B cell (primary cell): ENCODE data around the gene PHLDA3. TPM values are rescaled to one million over a fixed set of nuclear protein-coding genes. Genes with fewer than 3 reads are reported as not detected.

Experiments used
- ATAC-seq: fragments of 200-7000 bp; cut with Tn5 transposase; one replicate; pipeline ENCODE4 v1.10.0; 2021; ENCODE audit warnings: low read depth, mild to moderate bottlenecking, moderate number of reproducible peaks, moderate library complexity
- CTCF ChIA-PET: fragments of 350-600 bp; sonication (Branson Sonifier 250); formaldehyde crosslinking; loops from one replicate; lab custom pipeline; 2021; ENCODE audit warnings: antibody characterized with exemption, inconsistent platforms; lab: Charles Lee
- POLR2A ChIA-PET: fragments of 350-600 bp; sonication (Branson Sonifier 250); formaldehyde crosslinking; loops from one replicate; lab custom pipeline; 2021; ENCODE audit warnings: antibody characterized with exemption; lab: Charles Lee
- DNase-seq: peaks from one replicate; pipeline ENCODE4 v3.0.0; 2013
- H2AFZ ChIP-seq: 2 replicates; pipeline ENCODE4 v1.6.1; 2012; ENCODE audit warnings: mild to moderate bottlenecking, low read depth, low read length; ENCODE audit not compliant: insufficient read depth, poor library complexity, severe bottlenecking
- H3K27ac ChIP-seq, 2 donors: 1 replicate in 1 of 2; 2 replicates in 1 of 2; pipeline ENCODE4 v1.5.1; 2012 to 2013; ENCODE audit warnings: low read length in 2 of 2, mild to moderate bottlenecking in 2 of 2, moderate library complexity in 1 of 2
- H3K27me3 ChIP-seq, 4 experiments: fragments of 200-600 bp in 1 of 4; sonication (generic) in 1 of 4; replicated peaks in 1 of 4; 1 replicate in 2 of 4; 2 replicates in 2 of 4; pipeline versions ENCODE4 v1.6.1 to v1.7.0; 2013 to 2016; ENCODE audit warnings: low read length in 3 of 4, mild to moderate bottlenecking in 2 of 4, mixed read lengths in 1 of 4, moderate library complexity in 1 of 4; ENCODE audit not compliant: insufficient read depth in 4 of 4, control insufficient read depth in 3 of 4; ENCODE audit errors: control extremely low read depth in 1 of 4
- H3K36me3 ChIP-seq, 2 experiments: replicated peaks in 1 of 2; 1 replicate in 1 of 2; 2 replicates in 1 of 2; pipeline versions ENCODE4 v1.6.1 to v1.7.1; 2013; ENCODE audit warnings: low read length in 1 of 2; ENCODE audit not compliant: insufficient read depth in 2 of 2, control insufficient read depth in 1 of 2; ENCODE audit errors: control extremely low read depth in 1 of 2, extremely low read depth in 1 of 2
- H3K4me1 ChIP-seq, 2 donors: fragments of 200-600 bp in 1 of 2; sonication (generic) in 1 of 2; 1 replicate in 1 of 2; 2 replicates in 1 of 2; pipeline versions ENCODE4 v1.5.1 to v1.6.1; 2013 to 2017; ENCODE audit warnings: low read length in 2 of 2; ENCODE audit not compliant: control insufficient read depth in 2 of 2, insufficient read depth in 2 of 2
- H3K4me2 ChIP-seq: replicated peaks from 2 replicates; pipeline ENCODE3; 2012; ENCODE audit warnings: mild to moderate bottlenecking, low read depth, low read length; ENCODE audit not compliant: poor library complexity, severe bottlenecking
- H3K4me3 ChIP-seq, 5 experiments: fragments of 200-600 bp in 1 of 5; sonication (generic) in 1 of 5; 1 replicate in 3 of 5; 2 replicates in 2 of 5; pipeline versions ENCODE4 v1.5.1 to v1.7.0; 2011 to 2016; ENCODE audit warnings: low read length in 4 of 5, mild to moderate bottlenecking in 4 of 5, low read depth in 2 of 5, control low read depth in 1 of 5, moderate library complexity in 1 of 5; ENCODE audit not compliant: insufficient read depth in 1 of 5; ENCODE audit errors: control extremely low read depth in 1 of 5, extremely low read depth in 1 of 5
- H3K79me2 ChIP-seq: fragments of 200-600 bp; sonication (generic); one replicate; pipeline ENCODE4 v1.6.0; 2016; ENCODE audit warnings: low read length; ENCODE audit not compliant: control insufficient read depth, insufficient read depth
- H3K9ac ChIP-seq: fragments of 200-600 bp; sonication (generic); 2 replicates; pipeline ENCODE4 v1.6.1; 2017; ENCODE audit warnings: mild to moderate bottlenecking, low read length, moderate library complexity
- H3K9me3 ChIP-seq, 3 donors: one replicate each; pipeline versions ENCODE4 v1.6.1 to v1.7.1; 2013; ENCODE audit warnings: low read length in 2 of 3; ENCODE audit not compliant: control insufficient read depth in 2 of 3, insufficient read depth in 1 of 3; ENCODE audit errors: control extremely low read depth in 1 of 3
- H4K20me1 ChIP-seq: 2 replicates; pipeline ENCODE4 v1.6.0; 2012; ENCODE audit warnings: mild to moderate bottlenecking, low read length; ENCODE audit not compliant: insufficient read depth, control insufficient read depth, poor library complexity, severe bottlenecking
- H3K27ac Mint-ChIP-seq: one replicate; pipeline ENCODE4 v1.8.0; 2021; ENCODE audit warnings: mixed read lengths
- H3K27me3 Mint-ChIP-seq: one replicate; pipeline ENCODE4 v1.8.0; 2021; ENCODE audit warnings: mixed read lengths
- H3K4me1 Mint-ChIP-seq: one replicate; pipeline ENCODE4 v1.8.0; 2021; ENCODE audit warnings: mixed read lengths
- H3K4me3 Mint-ChIP-seq: one replicate; pipeline ENCODE4 v1.8.0; 2021; ENCODE audit warnings: mixed read lengths
- H3K9me3 Mint-ChIP-seq: one replicate; pipeline ENCODE4 v1.8.0; 2022; ENCODE audit warnings: mixed read lengths; ENCODE audit not compliant: insufficient read depth
- EZH2 ChIP-seq: IDR thresholded peaks from 2 replicates; pipeline ENCODE4 v1.6.1; 2012; ENCODE audit warnings: borderline replicate concordance, low read depth, mild to moderate bottlenecking, moderate library complexity, low read length; ENCODE audit not compliant: insufficient read depth, poor library complexity, severe bottlenecking
- WGBS: methylation state at CpG from one replicate; pipeline ENCODE4 v1.1.5; 2013; ENCODE audit warnings: missing lambda C conversion rate; ENCODE audit not compliant: insufficient coverage; 5-methylcytosine and 5-hydroxymethylcytosine counted together
- intact Hi-C: fragments of 100-400 bp; cut with micrococcal nuclease; formaldehyde crosslinking; loops from one replicate; pipeline ENCODE4 v1.10.0; 2022
- polyA plus RNA-seq: library from polyadenylated mRNA; depleted of rRNA; stranded (reverse); fragments of >200 nt; gene quantifications from 2 replicates; pipeline ENCODE4 v1.2.3, GENCODE V29; 2012
- total RNA-seq, 2 donors: library from RNA; stranded (reverse); fragments of 120-200 nt in 1 of 2; gene quantifications; 1 replicate in 1 of 2; 2 replicates in 1 of 2; pipeline versions ENCODE4 v1.2.3 to v1.2.4, GENCODE V29; 2013 to 2022
- TF ChIP-seq, protein P1 (sequence below): fragments of 200-600 bp; IDR thresholded peaks from one replicate; pipeline ENCODE4 v1.8.0; 2022; ENCODE audit warnings: antibody characterized with exemption, mild to moderate bottlenecking

PHLDA3 gene
- total and polyA plus RNA-seq, 2 donors (not counting 1 experiment from before 2014, with no cell fraction given), result 0.20 to 0.30 TPM

DNA sequence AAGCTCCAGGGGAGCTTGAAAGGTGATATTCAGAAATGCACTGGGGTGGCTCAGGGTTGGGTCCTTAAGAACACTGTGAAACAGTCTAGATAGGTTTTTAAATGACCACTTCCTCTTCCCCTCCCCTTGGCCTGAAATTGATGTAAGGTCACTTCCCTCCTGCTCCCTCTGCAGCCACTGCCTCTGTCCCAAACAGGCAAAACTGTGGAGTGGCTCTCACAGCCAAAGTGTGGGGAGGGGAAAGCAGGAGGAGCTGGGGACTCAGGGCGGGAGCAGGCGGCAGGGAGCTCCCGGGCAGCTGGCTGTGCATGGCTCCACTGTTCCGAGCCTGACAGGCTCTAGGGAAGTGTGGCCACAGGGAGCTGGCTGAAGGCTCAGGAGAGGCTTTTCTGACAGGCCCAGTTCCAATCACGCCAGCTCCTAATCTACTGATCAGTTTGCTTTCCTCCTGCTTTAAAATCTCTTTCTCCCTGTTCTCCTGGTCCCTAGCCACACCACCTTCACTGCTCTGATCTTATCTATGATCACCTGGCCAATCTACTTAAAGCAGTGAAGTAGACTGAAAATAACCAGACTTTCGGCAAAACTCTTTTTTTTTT is 43.1 kb upstream of the PHLDA3 start:
- no peak overlapping the region for H3K4me2 ChIP-seq

DNA sequence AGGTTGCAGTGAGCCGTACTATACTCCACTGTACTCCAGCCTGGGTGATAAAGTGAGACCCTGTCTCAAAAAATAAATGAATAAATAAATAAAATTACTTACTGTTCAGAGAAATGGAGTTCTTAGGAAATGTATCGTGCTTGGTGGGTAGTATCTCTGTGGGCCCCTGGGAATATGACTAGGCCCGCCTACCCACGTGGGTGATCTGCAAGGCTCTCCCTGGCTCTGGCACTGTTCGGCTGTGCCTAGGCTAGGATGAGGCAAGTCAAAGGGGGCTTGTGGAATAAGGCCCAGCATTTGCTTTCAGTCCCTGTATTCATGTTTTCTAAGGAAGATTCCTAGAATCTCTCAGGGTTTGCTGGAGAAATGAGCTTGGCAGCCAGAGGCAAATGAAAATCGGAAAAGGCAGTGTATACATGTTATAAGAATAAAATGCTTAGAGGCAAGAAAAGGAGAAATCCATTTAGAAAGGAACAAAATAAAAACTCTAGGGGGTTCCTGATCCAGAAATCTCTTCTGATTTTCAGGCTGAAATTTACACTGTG is 42.5 kb upstream of the PHLDA3 start:
- H3K4me1 ChIP-seq, result peaks cover 7 to 13% of the 10 kb centered on the region in 2 donors
- intact Hi-C loops, result no loop called here
- H3K4me2 ChIP-seq, result no peak overlapping the region
- no peaks in the 10 kb centered on the region for H3K9me3 ChIP-seq
- H3K27me3 ChIP-seq, result no peaks in the 10 kb centered on the region
- TF ChIP-seq, protein P1, sequence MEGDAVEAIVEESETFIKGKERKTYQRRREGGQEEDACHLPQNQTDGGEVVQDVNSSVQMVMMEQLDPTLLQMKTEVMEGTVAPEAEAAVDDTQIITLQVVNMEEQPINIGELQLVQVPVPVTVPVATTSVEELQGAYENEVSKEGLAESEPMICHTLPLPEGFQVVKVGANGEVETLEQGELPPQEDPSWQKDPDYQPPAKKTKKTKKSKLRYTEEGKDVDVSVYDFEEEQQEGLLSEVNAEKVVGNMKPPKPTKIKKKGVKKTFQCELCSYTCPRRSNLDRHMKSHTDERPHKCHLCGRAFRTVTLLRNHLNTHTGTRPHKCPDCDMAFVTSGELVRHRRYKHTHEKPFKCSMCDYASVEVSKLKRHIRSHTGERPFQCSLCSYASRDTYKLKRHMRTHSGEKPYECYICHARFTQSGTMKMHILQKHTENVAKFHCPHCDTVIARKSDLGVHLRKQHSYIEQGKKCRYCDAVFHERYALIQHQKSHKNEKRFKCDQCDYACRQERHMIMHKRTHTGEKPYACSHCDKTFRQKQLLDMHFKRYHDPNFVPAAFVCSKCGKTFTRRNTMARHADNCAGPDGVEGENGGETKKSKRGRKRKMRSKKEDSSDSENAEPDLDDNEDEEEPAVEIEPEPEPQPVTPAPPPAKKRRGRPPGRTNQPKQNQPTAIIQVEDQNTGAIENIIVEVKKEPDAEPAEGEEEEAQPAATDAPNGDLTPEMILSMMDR, result no peak
- TF ChIP-seq EZH2, result no peak
- DNase-seq (no peak), ATAC-seq (no peak)
- H3K9ac ChIP-seq, result no peak overlapping the region
- peaks cover 13% of the 10 kb centered on the region for H3K79me2 ChIP-seq
- CTCF ChIA-PET, result interaction anchor here (0.5 to 13.3 kb wide), 16 partner anchors 9 to 1393 kb away, joined by 3 to 407 read pairs (median 14); partner anchors contain the start of gene NAV1
- H3K27ac ChIP-seq, result no peak overlapping the region
- POLR2A ChIA-PET, result no interaction called here
- no peak overlapping the region for H3K27ac Mint-ChIP-seq
- no peak overlapping the region for H3K4me3 ChIP-seq
- WGBS, result 78% methylated on average over 3 of the region's 6 CpGs
- H3K27me3 Mint-ChIP-seq, result no peaks in the 10 kb centered on the region
- H2AFZ ChIP-seq, result no peak overlapping the region
- no peaks in the 10 kb centered on the region for H3K9me3 Mint-ChIP-seq
- H4K20me1 ChIP-seq, result peaks cover 9% of the 10 kb centered on the region
- H3K36me3 ChIP-seq, result no peaks in the 10 kb centered on the region
- peaks cover 21% of the 10 kb centered on the region for H3K4me1 Mint-ChIP-seq
- no peak overlapping the region for H3K4me3 Mint-ChIP-seq

More for the DNA sequence above, 43.1 kb upstream of the PHLDA3 start:
- ChIA-PET CTCF (interaction anchor here (0.5 to 13.3 kb wide), 17 partner anchors 9 to 1394 kb away, joined by 3 to 407 read pairs (median 14); partner anchors contain the start of gene NAV1), POLR2A (interaction anchor here (0.6 kb wide), 1 partner anchor 317 kb away, joined by 8 read pairs; the partner anchor contains the start of gene IPO9)
- Mint-ChIP-seq H3K27ac (no peak overlapping the region), H3K4me3 (no peak overlapping the region), H3K4me1 (peaks cover 20% of the 10 kb centered on the region), H3K9me3 (no peaks in the 10 kb centered on the region), H3K27me3 (no peaks in the 10 kb centered on the region)
- H3K36me3 ChIP-seq, result no peaks in the 10 kb centered on the region
- H4K20me1 ChIP-seq, result peaks cover 9% of the 10 kb centered on the region
- no peak overlapping the region for H3K4me3 ChIP-seq
- H3K4me1 ChIP-seq, result peaks cover 7 to 11% of the 10 kb centered on the region in 2 donors
- H3K27me3 ChIP-seq, result no peaks in the 10 kb centered on the region
- TF ChIP-seq, protein P1, result no peak
- no peak for TF ChIP-seq EZH2
- DNase-seq (no peak), ATAC-seq (no peak)
- H2AFZ ChIP-seq, result no peak overlapping the region
- intact Hi-C loops, result no loop called here
- H3K79me2 ChIP-seq, result peaks cover 10% of the 10 kb centered on the region
- no peak overlapping the region for H3K9ac ChIP-seq
- 83% methylated on average over 4 of the region's 6 CpGs for WGBS
- H3K27ac ChIP-seq, result no peak overlapping the region
- H3K9me3 ChIP-seq, result no peaks in the 10 kb centered on the region
